ENCODE data around the gene PRRT4. TPM values are rescaled to one million over a fixed set of nuclear protein-coding genes. Genes with fewer than 3 reads are reported as not detected.

PRRT4 gene
- total and polyA plus RNA-seq, 9 of the 15 experiments (the other 6 are each of a cell fraction or from before 2014, with no cell fraction given), result not detected

DNA sequence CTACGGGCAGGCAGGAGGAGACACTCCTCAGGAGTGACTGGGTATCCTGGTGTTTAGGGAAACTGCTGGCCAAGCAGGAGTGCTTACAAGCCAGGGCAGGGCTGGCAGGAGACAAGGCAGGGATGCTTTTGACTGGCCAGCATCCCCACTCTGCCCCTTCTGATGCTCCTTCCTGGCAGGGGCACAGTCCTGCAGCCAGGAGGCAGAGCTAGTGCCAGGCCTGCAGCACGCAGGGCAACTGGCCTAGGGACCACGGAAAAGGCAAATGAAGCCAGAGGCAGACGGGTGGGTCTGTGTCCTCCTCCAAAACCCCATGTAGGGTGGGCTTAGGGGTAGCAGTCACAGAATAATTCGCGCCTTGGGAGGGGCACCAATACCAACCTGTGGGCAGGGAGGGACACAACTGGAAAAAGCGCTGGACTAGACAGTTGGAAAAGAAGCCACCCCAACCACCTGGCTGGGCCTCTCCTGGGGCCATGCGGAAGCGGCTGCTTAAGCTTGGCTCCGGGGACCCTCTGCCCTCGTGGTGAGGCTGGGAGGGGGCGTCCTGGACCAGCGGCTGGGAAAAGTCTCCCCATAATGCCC, 43.5 kb upstream of the PRRT4 start (continued):
- TF ChIP-seq SP1 (CRISPR knock-in tag; IDR thresholded peaks at IDR 0.05), result peak; percentile 7; the same call in 1 of the 2 replicates
- TF ChIP-seq ZNF551 (CRISPR knock-in tag; IDR thresholded peaks at IDR 0.05), result no peak
- TF ChIP-seq RBM34 (IDR thresholded peaks at IDR 0.05; ENCODE audit: borderline replicate concordance, insufficient read depth, low read length), result no peak
- TF ChIP-seq, protein P1, sequence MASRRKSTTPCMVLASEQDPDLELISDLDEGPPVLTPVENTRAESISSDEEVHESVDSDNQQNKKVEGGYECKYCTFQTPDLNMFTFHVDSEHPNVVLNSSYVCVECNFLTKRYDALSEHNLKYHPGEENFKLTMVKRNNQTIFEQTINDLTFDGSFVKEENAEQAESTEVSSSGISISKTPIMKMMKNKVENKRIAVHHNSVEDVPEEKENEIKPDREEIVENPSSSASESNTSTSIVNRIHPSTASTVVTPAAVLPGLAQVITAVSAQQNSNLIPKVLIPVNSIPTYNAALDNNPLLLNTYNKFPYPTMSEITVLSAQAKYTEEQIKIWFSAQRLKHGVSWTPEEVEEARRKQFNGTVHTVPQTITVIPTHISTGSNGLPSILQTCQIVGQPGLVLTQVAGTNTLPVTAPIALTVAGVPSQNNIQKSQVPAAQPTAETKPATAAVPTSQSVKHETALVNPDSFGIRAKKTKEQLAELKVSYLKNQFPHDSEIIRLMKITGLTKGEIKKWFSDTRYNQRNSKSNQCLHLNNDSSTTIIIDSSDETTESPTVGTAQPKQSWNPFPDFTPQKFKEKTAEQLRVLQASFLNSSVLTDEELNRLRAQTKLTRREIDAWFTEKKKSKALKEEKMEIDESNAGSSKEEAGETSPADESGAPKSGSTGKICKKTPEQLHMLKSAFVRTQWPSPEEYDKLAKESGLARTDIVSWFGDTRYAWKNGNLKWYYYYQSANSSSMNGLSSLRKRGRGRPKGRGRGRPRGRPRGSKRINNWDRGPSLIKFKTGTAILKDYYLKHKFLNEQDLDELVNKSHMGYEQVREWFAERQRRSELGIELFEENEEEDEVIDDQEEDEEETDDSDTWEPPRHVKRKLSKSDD (conservative IDR thresholded peaks at IDR 0.05; ENCODE audit: low read length), result 0 out of 2 replicates have a peak, but pooled peaks have one; percentile 8
- no peak for TF ChIP-seq ZNF133 (CRISPR knock-in tag; IDR thresholded peaks at IDR 0.05)
- no peak for TF ChIP-seq ZBTB8A (IDR thresholded peaks at IDR 0.05; ENCODE audit: partially characterized antibody)
- TF ChIP-seq, protein P2, sequence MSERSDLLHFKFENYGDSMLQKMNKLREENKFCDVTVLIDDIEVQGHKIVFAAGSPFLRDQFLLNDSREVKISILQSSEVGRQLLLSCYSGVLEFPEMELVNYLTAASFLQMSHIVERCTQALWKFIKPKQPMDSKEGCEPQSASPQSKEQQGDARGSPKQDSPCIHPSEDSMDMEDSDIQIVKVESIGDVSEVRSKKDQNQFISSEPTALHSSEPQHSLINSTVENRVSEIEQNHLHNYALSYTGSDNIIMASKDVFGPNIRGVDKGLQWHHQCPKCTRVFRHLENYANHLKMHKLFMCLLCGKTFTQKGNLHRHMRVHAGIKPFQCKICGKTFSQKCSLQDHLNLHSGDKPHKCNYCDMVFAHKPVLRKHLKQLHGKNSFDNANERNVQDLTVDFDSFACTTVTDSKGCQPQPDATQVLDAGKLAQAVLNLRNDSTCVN (CRISPR knock-in tag; IDR thresholded peaks at IDR 0.05), result 0 out of 2 replicates have a peak, but pooled peaks have one; percentile 13
- no peak for TF ChIP-seq ELF1 (tag; IDR thresholded peaks at IDR 0.05)
- TF ChIP-seq, protein P3, sequence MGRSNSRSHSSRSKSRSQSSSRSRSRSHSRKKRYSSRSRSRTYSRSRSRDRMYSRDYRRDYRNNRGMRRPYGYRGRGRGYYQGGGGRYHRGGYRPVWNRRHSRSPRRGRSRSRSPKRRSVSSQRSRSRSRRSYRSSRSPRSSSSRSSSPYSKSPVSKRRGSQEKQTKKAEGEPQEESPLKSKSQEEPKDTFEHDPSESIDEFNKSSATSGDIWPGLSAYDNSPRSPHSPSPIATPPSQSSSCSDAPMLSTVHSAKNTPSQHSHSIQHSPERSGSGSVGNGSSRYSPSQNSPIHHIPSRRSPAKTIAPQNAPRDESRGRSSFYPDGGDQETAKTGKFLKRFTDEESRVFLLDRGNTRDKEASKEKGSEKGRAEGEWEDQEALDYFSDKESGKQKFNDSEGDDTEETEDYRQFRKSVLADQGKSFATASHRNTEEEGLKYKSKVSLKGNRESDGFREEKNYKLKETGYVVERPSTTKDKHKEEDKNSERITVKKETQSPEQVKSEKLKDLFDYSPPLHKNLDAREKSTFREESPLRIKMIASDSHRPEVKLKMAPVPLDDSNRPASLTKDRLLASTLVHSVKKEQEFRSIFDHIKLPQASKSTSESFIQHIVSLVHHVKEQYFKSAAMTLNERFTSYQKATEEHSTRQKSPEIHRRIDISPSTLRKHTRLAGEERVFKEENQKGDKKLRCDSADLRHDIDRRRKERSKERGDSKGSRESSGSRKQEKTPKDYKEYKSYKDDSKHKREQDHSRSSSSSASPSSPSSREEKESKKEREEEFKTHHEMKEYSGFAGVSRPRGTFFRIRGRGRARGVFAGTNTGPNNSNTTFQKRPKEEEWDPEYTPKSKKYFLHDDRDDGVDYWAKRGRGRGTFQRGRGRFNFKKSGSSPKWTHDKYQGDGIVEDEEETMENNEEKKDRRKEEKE (IDR thresholded peaks at IDR 0.05; ENCODE audit: borderline replicate concordance in 1 of 2, control insufficient read depth in 1 of 2, low read depth in 2 of 2, low read length in 1 of 2), result no peak
- TF ChIP-seq ZNF140 (CRISPR knock-in tag; IDR thresholded peaks at IDR 0.05), result no peak
- TF ChIP-seq CBX5 (IDR thresholded peaks at IDR 0.05; ENCODE audit: borderline replicate concordance, low read depth), result no peak
- no peak for TF ChIP-seq SIRT6 (IDR thresholded peaks at IDR 0.05; ENCODE audit: low read depth, low read length)
- no peak for TF ChIP-seq HDAC1 (IDR thresholded peaks at IDR 0.05)
- no peak for TF ChIP-seq NFE2L1 (tag; IDR thresholded peaks at IDR 0.05; ENCODE audit: borderline replicate concordance, low read depth)
- TF ChIP-seq, protein P4, sequence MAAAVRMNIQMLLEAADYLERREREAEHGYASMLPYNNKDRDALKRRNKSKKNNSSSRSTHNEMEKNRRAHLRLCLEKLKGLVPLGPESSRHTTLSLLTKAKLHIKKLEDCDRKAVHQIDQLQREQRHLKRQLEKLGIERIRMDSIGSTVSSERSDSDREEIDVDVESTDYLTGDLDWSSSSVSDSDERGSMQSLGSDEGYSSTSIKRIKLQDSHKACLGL (CRISPR knock-in tag; IDR thresholded peaks at IDR 0.05; ENCODE audit: borderline replicate concordance, poor library complexity, severe bottlenecking), result no peak
- TF ChIP-seq, protein P5, sequence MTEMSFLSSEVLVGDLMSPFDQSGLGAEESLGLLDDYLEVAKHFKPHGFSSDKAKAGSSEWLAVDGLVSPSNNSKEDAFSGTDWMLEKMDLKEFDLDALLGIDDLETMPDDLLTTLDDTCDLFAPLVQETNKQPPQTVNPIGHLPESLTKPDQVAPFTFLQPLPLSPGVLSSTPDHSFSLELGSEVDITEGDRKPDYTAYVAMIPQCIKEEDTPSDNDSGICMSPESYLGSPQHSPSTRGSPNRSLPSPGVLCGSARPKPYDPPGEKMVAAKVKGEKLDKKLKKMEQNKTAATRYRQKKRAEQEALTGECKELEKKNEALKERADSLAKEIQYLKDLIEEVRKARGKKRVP (CRISPR knock-in tag; IDR thresholded peaks at IDR 0.05), result no peak
- TF ChIP-seq ZNF780A (CRISPR knock-in tag; IDR thresholded peaks at IDR 0.05), result no peak
- TF ChIP-seq TOE1 (IDR thresholded peaks at IDR 0.05; ENCODE audit: borderline replicate concordance), result no peak
- TF ChIP-seq TOE1 (CRISPR knock-in tag; IDR thresholded peaks at IDR 0.05; ENCODE audit: borderline replicate concordance, low read depth), result no peak

All from K562 (cell line).